HEK293 (cell line): ENCODE results near the gene TSPAN11.

Experiments used
- SP3 ChIP-seq: fragments of 450-650 bp; formaldehyde crosslinking; IDR thresholded peaks from 2 replicates; pipeline ENCODE4 v1.5.1; 2016; ENCODE audit warnings: missing biosample characterization, missing genetic modification characterization
- ZFP37 ChIP-seq: fragments of 450-650 bp; formaldehyde crosslinking; IDR thresholded peaks from 2 replicates; pipeline ENCODE4 v1.5.1; 2016; ENCODE audit warnings: missing biosample characterization, missing genetic modification characterization
- ZNF174 ChIP-seq: fragments of 450-650 bp; formaldehyde crosslinking; IDR thresholded peaks from 2 replicates; pipeline ENCODE4 v1.5.0; 2017; ENCODE audit warnings: missing biosample characterization, mild to moderate bottlenecking, missing genetic modification characterization
- ZNF18 ChIP-seq: fragments of 450-650 bp; formaldehyde crosslinking; IDR thresholded peaks from 2 replicates; pipeline ENCODE4 v1.5.1; 2016; ENCODE audit warnings: missing biosample characterization, missing genetic modification characterization
- ZNF24 ChIP-seq: fragments of 450-650 bp; formaldehyde crosslinking; IDR thresholded peaks from 2 replicates; pipeline ENCODE4 v1.5.1; 2016; ENCODE audit warnings: missing biosample characterization, missing genetic modification characterization
- ZNF274 ChIP-seq, 2 experiments: fragments of 200-500 bp in 1 of 2; fragments of 450-650 bp in 1 of 2; sonication (Bioruptor generic) in 1 of 2; formaldehyde crosslinking in 1 of 2; IDR thresholded peaks; 2 replicates each; pipeline versions ENCODE4 v1.5.1 to v1.6.1; 2014 to 2016; ENCODE audit warnings: borderline replicate concordance in 1 of 2, inconsistent platforms in 1 of 2, low read length in 1 of 2, missing biosample characterization in 1 of 2, missing genetic modification characterization in 1 of 2
- ZNF423 ChIP-seq: fragments of 450-650 bp; formaldehyde crosslinking; IDR thresholded peaks from 2 replicates; pipeline ENCODE4 v1.5.1; 2016; ENCODE audit warnings: missing biosample characterization, missing genetic modification characterization
- ZNF610 ChIP-seq: fragments of 450-650 bp; formaldehyde crosslinking; IDR thresholded peaks from 2 replicates; pipeline ENCODE4 v1.5.1; 2016; ENCODE audit warnings: missing biosample characterization, missing genetic modification characterization, borderline replicate concordance
- ZNF704 ChIP-seq: fragments of 450-650 bp; formaldehyde crosslinking; IDR thresholded peaks from 2 replicates; pipeline ENCODE4 v1.5.1; 2016; ENCODE audit warnings: missing biosample characterization, missing genetic modification characterization
- TF ChIP-seq, protein P1 (sequence below): fragments of 450-650 bp; formaldehyde crosslinking; IDR thresholded peaks from 2 replicates; pipeline ENCODE4 v1.5.1; 2016; ENCODE audit warnings: missing biosample characterization, missing genetic modification characterization

DNA sequence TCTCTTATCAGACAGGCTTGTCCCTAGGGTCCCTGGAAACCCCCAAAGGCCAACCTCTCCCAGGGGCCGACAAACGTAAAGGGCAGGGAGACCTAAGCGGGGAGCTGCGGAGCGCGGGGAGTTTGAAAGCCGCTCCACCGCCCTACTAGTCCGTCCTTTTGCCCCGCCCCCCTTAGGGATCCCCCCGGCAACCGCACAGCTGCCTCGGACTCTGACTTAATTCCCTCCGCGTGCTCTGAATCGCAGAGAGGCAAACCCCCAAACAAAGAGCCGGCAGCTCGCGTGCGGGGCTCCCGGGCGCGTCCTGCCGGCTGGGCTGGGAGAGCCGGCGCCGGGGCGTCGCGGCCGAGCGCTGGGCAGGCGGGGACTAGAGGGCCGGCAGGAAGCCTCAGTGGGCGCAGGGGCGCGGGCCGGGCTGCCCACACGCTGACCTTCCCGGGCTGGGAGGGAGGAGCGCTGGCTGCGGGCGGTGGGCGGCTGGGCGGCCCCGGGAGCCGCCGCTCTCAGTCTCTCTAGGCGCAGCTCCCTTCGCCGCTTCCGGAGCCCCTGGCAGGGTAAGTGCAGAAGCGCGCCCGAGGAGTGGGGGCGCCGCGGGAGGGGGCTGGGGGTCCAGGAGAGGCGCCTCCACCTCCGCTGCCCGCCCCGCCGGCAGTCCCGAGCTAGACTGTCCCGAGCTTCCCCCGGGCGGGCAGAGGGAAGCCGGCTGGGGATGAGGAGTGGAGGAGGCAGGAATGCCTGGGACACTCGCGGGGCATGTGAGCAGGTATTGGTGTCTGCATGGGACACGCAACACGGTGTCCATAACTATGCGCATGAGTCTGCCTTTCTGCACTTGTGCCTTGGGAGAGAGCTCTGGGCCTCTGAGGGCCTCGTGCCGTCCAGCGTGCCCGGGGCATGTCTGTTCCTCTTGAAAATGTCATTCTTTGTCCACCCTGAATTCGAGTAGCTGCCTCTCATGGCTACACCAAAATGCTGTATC is at the start of gene TSPAN11:
- TF ChIP-seq ZNF610 (tag by site-specific recombination) (no peak), ZFP37 (tag by site-specific recombination) (no peak), SP3 (tag by site-specific recombination) (no peak), ZNF174 (tag by site-specific recombination) (no peak), ZNF18 (tag by site-specific recombination) (no peak), ZNF423 (tag by site-specific recombination) (no peak), ZNF704 (no peak), ZNF24 (tag by site-specific recombination) (no peak), ZNF274 (IDR thresholded peaks at IDR 0.05; ENCODE audit: low read length) (no peak), ZNF274 (tag by site-specific recombination; IDR thresholded peaks at IDR 0.05; ENCODE audit: borderline replicate concordance) (no peak)
- TF ChIP-seq, protein P1, sequence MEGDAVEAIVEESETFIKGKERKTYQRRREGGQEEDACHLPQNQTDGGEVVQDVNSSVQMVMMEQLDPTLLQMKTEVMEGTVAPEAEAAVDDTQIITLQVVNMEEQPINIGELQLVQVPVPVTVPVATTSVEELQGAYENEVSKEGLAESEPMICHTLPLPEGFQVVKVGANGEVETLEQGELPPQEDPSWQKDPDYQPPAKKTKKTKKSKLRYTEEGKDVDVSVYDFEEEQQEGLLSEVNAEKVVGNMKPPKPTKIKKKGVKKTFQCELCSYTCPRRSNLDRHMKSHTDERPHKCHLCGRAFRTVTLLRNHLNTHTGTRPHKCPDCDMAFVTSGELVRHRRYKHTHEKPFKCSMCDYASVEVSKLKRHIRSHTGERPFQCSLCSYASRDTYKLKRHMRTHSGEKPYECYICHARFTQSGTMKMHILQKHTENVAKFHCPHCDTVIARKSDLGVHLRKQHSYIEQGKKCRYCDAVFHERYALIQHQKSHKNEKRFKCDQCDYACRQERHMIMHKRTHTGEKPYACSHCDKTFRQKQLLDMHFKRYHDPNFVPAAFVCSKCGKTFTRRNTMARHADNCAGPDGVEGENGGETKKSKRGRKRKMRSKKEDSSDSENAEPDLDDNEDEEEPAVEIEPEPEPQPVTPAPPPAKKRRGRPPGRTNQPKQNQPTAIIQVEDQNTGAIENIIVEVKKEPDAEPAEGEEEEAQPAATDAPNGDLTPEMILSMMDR (tag by site-specific recombination): no peak
